K562 (cell line): Measurements from ENCODE around the gene UBE2D2. TPM values are rescaled to one million over a fixed set of nuclear protein-coding genes. Genes with fewer than 3 reads are reported as not detected.

ENCODE experiments used
- ATAC-seq: fragments of 200-7000 bp; cut with Tn5 transposase; 3 replicates; pipeline ENCODE4 v1.9.1; 2020; ENCODE audit warnings: moderate library complexity
- BruUV-seq: library from RNA; stranded (reverse); fragments of 400-500 nt; replicated peaks from 2 replicates; lab custom pipeline; 2021; lab: Mats Ljungman, UMichigan
- CTCF ChIA-PET: fragments of 300-600 bp; formaldehyde crosslinking; extraction: SDS; loops from one replicate; lab custom pipeline; 2021; ENCODE audit warnings: low intra/inter-chr PET ratio; lab: Yijun Ruan, JAX
- POLR2A ChIA-PET: fragments of 300-600, 350-650 bp; sonication (Branson Sonifier 250); formaldehyde crosslinking; extraction: SDS; loops from one replicate; lab custom pipeline; 2021; ENCODE audit warnings: antibody characterized with exemption, inconsistent platforms; lab: Yijun Ruan, JAX
- DNase-seq, 4 experiments: peaks; one replicate each; pipeline versions ENCODE4 v3.0.0 to v3.0.0-alpha.2; 2011 to 2018; ENCODE audit warnings: low spot score in 3 of 4, mixed read lengths in 3 of 4; ENCODE audit errors: extremely low read depth in 1 of 4
- FAIRE-seq: peaks from 2 replicates; lab custom pipeline; 2011; peaks lifted over from hg19 to GRCh38; lab: Jason Lieb, UNC
- H2AFZ ChIP-seq: 2 replicates; pipeline ENCODE4 v1.6.0; 2011; ENCODE audit warnings: low read depth, low read length, control low read depth, inconsistent platforms
- H3K27ac ChIP-seq: fragments of 200-600 bp; 3 replicates; pipeline ENCODE4 v1.8.0; 2011; ENCODE audit warnings: low read depth, mild to moderate bottlenecking, control low read depth, inconsistent platforms, low read length, moderate library complexity, mixed read lengths; ENCODE audit errors: extremely low read depth
- H3K27me3 ChIP-seq, 2 experiments: fragments of 300-600 bp in 1 of 2; 2 replicates in 1 of 2; 3 replicates in 1 of 2; pipeline versions ENCODE4 v1.6.0 to v1.8.0; 2011; ENCODE audit warnings: inconsistent platforms in 2 of 2, low read length in 2 of 2, mild to moderate bottlenecking in 1 of 2, mixed read lengths in 1 of 2, moderate library complexity in 1 of 2; ENCODE audit not compliant: control insufficient read depth in 2 of 2, insufficient read depth in 2 of 2
- H3K36me3 ChIP-seq: fragments of 300-600 bp; 3 replicates; pipeline ENCODE4 v1.8.0; 2011; ENCODE audit warnings: mild to moderate bottlenecking, low read length, inconsistent platforms; ENCODE audit not compliant: control insufficient read depth, insufficient read depth
- H3K4me1 ChIP-seq, 2 experiments: fragments of 200-600 bp in 1 of 2; replicated peaks in 1 of 2; 2 replicates in 1 of 2; 3 replicates in 1 of 2; pipeline versions ENCODE4 v1.5.1 to v1.8.0; 2011; ENCODE audit warnings: inconsistent platforms in 2 of 2, low read length in 2 of 2, mild to moderate bottlenecking in 1 of 2, mixed read lengths in 1 of 2, moderate library complexity in 1 of 2; ENCODE audit not compliant: control insufficient read depth in 2 of 2, insufficient read depth in 2 of 2
- H3K4me2 ChIP-seq: 2 replicates; pipeline ENCODE4 v1.6.1; 2011; ENCODE audit warnings: low read length, control low read depth, inconsistent platforms, mixed read lengths; ENCODE audit not compliant: insufficient read depth
- H3K4me3 ChIP-seq: fragments of 200-600 bp; sonication (generic), shearing (Covaris generic); 2 replicates; pipeline ENCODE4 v1.5.1; 2016; ENCODE audit warnings: control low read depth, inconsistent platforms
- H3K79me2 ChIP-seq: fragments of 200-600 bp; 3 replicates; pipeline ENCODE4 v1.8.0; 2011; ENCODE audit warnings: low read length, inconsistent platforms; ENCODE audit not compliant: control insufficient read depth, insufficient read depth
- H3K9ac ChIP-seq, 2 experiments: 2 replicates each; pipeline versions ENCODE4 v1.6.0 to v1.6.1; 2011; ENCODE audit warnings: low read depth in 2 of 2, low read length in 2 of 2, control low read depth in 1 of 2, inconsistent platforms in 1 of 2, mild to moderate bottlenecking in 1 of 2, mixed read lengths in 1 of 2; ENCODE audit not compliant: insufficient read depth in 1 of 2
- H3K9me1 ChIP-seq: one replicate; pipeline ENCODE4 v1.6.0; 2011; ENCODE audit warnings: inconsistent platforms, mild to moderate bottlenecking, low read length, moderate library complexity; ENCODE audit not compliant: control insufficient read depth, insufficient read depth
- H3K9me3 ChIP-seq: replicated peaks from 2 replicates; pipeline ENCODE4 v1.5.1; 2011; ENCODE audit warnings: low read depth, low read length, inconsistent platforms; ENCODE audit not compliant: control insufficient read depth, insufficient read depth
- H4K20me1 ChIP-seq: replicated peaks from 2 replicates; pipeline ENCODE4 v1.6.1; 2011; ENCODE audit warnings: low read length, inconsistent platforms, mixed read lengths; ENCODE audit not compliant: control insufficient read depth, insufficient read depth
- ARID4B ChIP-seq: sonication (generic); formaldehyde crosslinking; IDR thresholded peaks from 2 replicates; pipeline ENCODE4 v1.8.0; 2022; ENCODE audit warnings: mild to moderate bottlenecking, missing genetic modification reagents
- ATF2 ChIP-seq: sonication (generic); formaldehyde crosslinking; IDR thresholded peaks from 2 replicates; pipeline ENCODE4 v1.8.1; 2022; ENCODE audit warnings: missing genetic modification reagents
- ATF7 ChIP-seq: fragments of 450-650 bp; IDR thresholded peaks from 2 replicates; pipeline ENCODE4 v1.7.1; 2014; ENCODE audit warnings: mild to moderate bottlenecking, moderate library complexity
- FOXA3 ChIP-seq, 2 experiments: fragments of 450-650 bp in 1 of 2; sonication (generic) in 1 of 2; formaldehyde crosslinking; IDR thresholded peaks in 1 of 2; conservative IDR thresholded peaks in 1 of 2; 2 replicates each; pipeline versions ENCODE4 v1.4.0 to v1.8.0; 2020 to 2022; ENCODE audit warnings: mild to moderate bottlenecking in 2 of 2, missing genetic modification reagents in 1 of 2
- MYNN ChIP-seq, 2 experiments: sonication (generic); formaldehyde crosslinking in 1 of 2; IDR thresholded peaks; 2 replicates each; pipeline versions ENCODE4 v1.5.0 to v1.6.1; 2016 to 2020; ENCODE audit warnings: antibody characterized with exemption in 1 of 2, missing genetic modification reagents in 1 of 2
- NFRKB ChIP-seq: fragments of 450-650 bp; IDR thresholded peaks from 2 replicates; pipeline ENCODE4 v1.6.1; 2016; ENCODE audit warnings: low read depth
- NR2C2 ChIP-seq, 2 experiments: fragments of 200-800 bp in 1 of 2; sonication (Bioruptor generic) in 1 of 2; sonication (generic) in 1 of 2; formaldehyde crosslinking in 1 of 2; IDR thresholded peaks; 2 replicates each; pipeline versions ENCODE4 v1.6.1 to v1.8.0; 2016 to 2022; ENCODE audit warnings: mild to moderate bottlenecking in 1 of 2, missing compliant biosample characterization in 1 of 2, missing genetic modification characterization in 1 of 2, missing genetic modification reagents in 1 of 2
- SMARCA5 ChIP-seq: fragments of 450-650 bp; IDR thresholded peaks from 2 replicates; pipeline ENCODE4 v1.6.1; 2016
- TFE3 ChIP-seq: fragments of 450-650 bp; formaldehyde crosslinking; IDR thresholded peaks from 2 replicates; pipeline ENCODE4 v1.4.0; 2020; ENCODE audit warnings: mild to moderate bottlenecking, mixed read lengths
- THAP7 ChIP-seq: fragments of 250-450 bp; sonication (Bioruptor Pico); IDR thresholded peaks from 2 replicates; pipeline ENCODE4 v1.5.0; 2021
- ZNF324 ChIP-seq: fragments of 250-450 bp; sonication (Bioruptor Pico); IDR thresholded peaks from 2 replicates; pipeline ENCODE4 v1.4.0; 2020; ENCODE audit warnings: mild to moderate bottlenecking
- WGBS: fragments of 100-300 bp; shearing (Covaris generic); methylation state at CpG from one replicate; pipeline ENCODE4 v1.1.6; 2016; ENCODE audit warnings: low coverage, mixed read lengths; ENCODE audit not compliant: insufficient coverage; ENCODE audit errors: missing lambda C conversion rate; 5-methylcytosine and 5-hydroxymethylcytosine counted together
- in situ Hi-C: fragments of 300-500 bp; cut with MboI; formaldehyde crosslinking; loops from 4 replicates; pipeline ENCODE4 v1.15.0; 2018; ENCODE audit warnings: inconsistent platforms, mixed read lengths
- intact Hi-C: fragments of 100-400 bp; cut with micrococcal nuclease; formaldehyde crosslinking; loops from 2 replicates; pipeline ENCODE4 v1.14.2; 2022
- polyA plus RNA-seq, 8 experiments: library from polyadenylated mRNA; depleted of rRNA in 4 of 8; stranded (reverse) in 5 of 8; unstranded in 3 of 8; fragments of >200 nt; fragmentation: Nextera tagmentation in 2 of 8; fragmentation: Illumina TruSeq in 1 of 8; extraction: Ambion mirVana in 2 of 8; extraction: Trizol in 1 of 8; gene quantifications; 2 replicates each; pipeline versions ENCODE4 v1.2.1 to v1.2.3, GENCODE V29; 2011 to 2014; ENCODE audit warnings: inconsistent platforms in 1 of 8, missing spikeins in 1 of 8
- total RNA-seq, 7 experiments: library from RNA; depleted of rRNA in 6 of 7; stranded (reverse); fragments of >200 nt in 6 of 7; fragmentation: Illumina TruSeq in 2 of 7; extraction: Trizol in 2 of 7; gene quantifications; 2 replicates each; pipeline versions ENCODE4 v1.2.1 to v1.2.3, GENCODE V29; 2011 to 2021; ENCODE audit warnings: low replicate concordance in 1 of 7

UBE2D2 gene
- total and polyA plus RNA-seq, 9 of the 15 experiments (the other 6 are each of a cell fraction or from before 2014, with no cell fraction given) = 53.6 to 198 (median 122) TPM

- peak; percentile 42 for ATAC-seq
- CTCF ChIA-PET = interaction anchor here (0.8 kb wide), 1 partner anchor 25 kb away, joined by 3 read pairs; no protein-coding TSS in a partner anchor
- intact Hi-C loops (loop anchor here (1.0 kb wide), 2 partner anchors 22 to 35 kb away; partner anchors contain the start of gene CXXC5), in situ Hi-C loops (no loop called here)
- Histone ChIP-seq H4K20me1 (peaks cover 39% of the 10 kb centered on the region; the same call in 1 of the 2 replicates), H3K79me2 (peaks cover 99% of the 10 kb centered on the region), H3K9ac (peak overlapping the region; percentile 82 to 92), H3K4me1 (peaks cover 78 to 81% of the 10 kb centered on the region in 2 experiments), H3K4me3 (no peak overlapping the region; the same call in 1 of the 2 replicates), H3K36me3 (peaks cover 61% of the 10 kb centered on the region; the same call in 2 of the 3 replicates), H3K27ac (peak overlapping the region; percentile 95), H3K27me3 (no peaks in the 10 kb centered on the region), H3K9me1 (peaks cover 7% of the 10 kb centered on the region), H3K4me2 (peak overlapping the region; percentile 92), H2AFZ (no peak overlapping the region), H3K9me3 (no peaks in the 10 kb centered on the region)
- peak; percentile 86 for FAIRE-seq
- POLR2A ChIA-PET = interaction anchor here (0.6 to 5.0 kb wide), 8 partner anchors 12 to 1805 kb away, joined by 3 to 33 read pairs (median 6); no protein-coding TSS in a partner anchor
- peak in 2 of 4 experiments; percentile 53 to 67 for DNase-seq
- WGBS = 39% methylated on average over 16 of the region's 16 CpGs
- BruUV-seq = no TSS peak
- TF ChIP-seq THAP7 (CRISPR knock-in tag) (0 out of 2 replicates have a peak, but pooled peaks have one; percentile 42), NR2C2 (CRISPR knock-in tag; IDR thresholded peaks at IDR 0.05) (no peak), NR2C2 (tag; IDR thresholded peaks at IDR 0.05) (peak; percentile 58), ATF7 (no peak), ZNF324 (CRISPR knock-in tag) (peak; percentile 56; the same call in 1 of the 2 replicates), SMARCA5 (0 out of 2 replicates have a peak, but pooled peaks have one; percentile 54), FOXA3 (CRISPR knock-in tag; conservative IDR thresholded peaks at IDR 0.05 in 1 of 2, IDR thresholded peaks at IDR 0.05 in 1 of 2) (0 out of 4 replicates have a peak, but pooled peaks of 1 of the 2 experiments have one; percentile 19), MYNN (IDR thresholded peaks at IDR 0.05) (peak; percentile 55; the same call in 1 of the 2 replicates), MYNN (CRISPR knock-in tag; IDR thresholded peaks at IDR 0.05) (no peak), NFRKB (peak; percentile 46), ARID4B (0 out of 2 replicates have a peak, but pooled peaks have one; percentile 7), TFE3 (peak; percentile 7; the same call in 1 of the 2 replicates), ATF2 (no peak)
Observed at GRCh38 chr5:139670369-139671095, 109.4 kb downstream of the UBE2D2 start.
